Natural killer cell (primary cell): ENCODE data around the gene GABBR1. TPM values are rescaled to one million over a fixed set of nuclear protein-coding genes. Genes with fewer than 3 reads are reported as not detected.

ENCODE experiments used
- ATAC-seq, 3 donors: fragments of 150-1000 bp in 2 of 3; fragments of 200-7000 bp in 1 of 3; cut with Tn5 transposase; 1 replicate in 1 of 3; 2 replicates in 2 of 3; pipeline ENCODE4 v1.10.0; 2021; ENCODE audit warnings: mild to moderate bottlenecking in 2 of 3, moderate library complexity in 2 of 3
- DNase-seq, 2 donors: peaks; one replicate each; pipeline versions ENCODE4 v3.0.0 to v3.0.0-alpha.2; 2013 to 2021; ENCODE audit warnings: mixed read lengths in 1 of 2
- H3K27ac ChIP-seq: one replicate; pipeline ENCODE4 v1.5.1; 2013; ENCODE audit warnings: mild to moderate bottlenecking, low read length
- H3K27me3 ChIP-seq: one replicate; pipeline ENCODE4 v1.6.1; 2013; ENCODE audit warnings: low read length; ENCODE audit not compliant: control insufficient read depth, insufficient read depth
- H3K36me3 ChIP-seq: one replicate; pipeline ENCODE4 v1.6.1; 2013; ENCODE audit warnings: low read length; ENCODE audit not compliant: control insufficient read depth, insufficient read depth
- H3K4me1 ChIP-seq: one replicate; pipeline ENCODE4 v1.6.1; 2013; ENCODE audit warnings: low read length; ENCODE audit not compliant: control insufficient read depth, insufficient read depth
- H3K4me3 ChIP-seq: one replicate; pipeline ENCODE4 v1.5.1; 2013; ENCODE audit warnings: low read length
- H3K9me3 ChIP-seq: one replicate; pipeline ENCODE4 v1.6.1; 2013; ENCODE audit warnings: low read length; ENCODE audit not compliant: control insufficient read depth, insufficient read depth
- H3K27ac Mint-ChIP-seq, 2 donors: one replicate each; pipeline ENCODE4 v1.8.0; 2022; ENCODE audit warnings: mild to moderate bottlenecking in 2 of 2, mixed read lengths in 2 of 2, moderate library complexity in 1 of 2
- H3K27me3 Mint-ChIP-seq, 2 donors: one replicate each; pipeline ENCODE4 v1.8.0; 2022; ENCODE audit warnings: low read depth in 2 of 2, mixed read lengths in 2 of 2
- H3K36me3 Mint-ChIP-seq: one replicate; pipeline ENCODE4 v1.8.0; 2022; ENCODE audit warnings: mixed read lengths
- H3K4me1 Mint-ChIP-seq, 2 donors: one replicate each; pipeline ENCODE4 v1.8.0; 2022; ENCODE audit warnings: mixed read lengths in 2 of 2
- H3K4me3 Mint-ChIP-seq: one replicate; pipeline ENCODE4 v1.8.0; 2022; ENCODE audit warnings: mild to moderate bottlenecking, moderate library complexity, mixed read lengths
- H3K9me3 Mint-ChIP-seq, 2 donors: one replicate each; pipeline ENCODE4 v1.8.0; 2022; ENCODE audit warnings: mixed read lengths in 2 of 2
- WGBS: methylation state at CpG from one replicate; pipeline ENCODE4 v1.1.7; 2013; ENCODE audit warnings: missing lambda C conversion rate; ENCODE audit not compliant: insufficient coverage; 5-methylcytosine and 5-hydroxymethylcytosine counted together
- intact Hi-C: fragments of 100-400 bp; cut with micrococcal nuclease; formaldehyde crosslinking; loops from one replicate; pipeline ENCODE4 v1.14.2; 2022
- total RNA-seq, 4 donors: library from RNA; stranded (reverse); fragments of 120-200 nt in 1 of 4; gene quantifications; one replicate each; pipeline versions ENCODE4 v1.2.3 to v1.2.4, GENCODE V29; 2013 to 2022
- TF ChIP-seq, protein P1 (sequence below): fragments of 200-600 bp; IDR thresholded peaks from one replicate; pipeline ENCODE4 v1.8.0; 2022; ENCODE audit warnings: antibody characterized with exemption

GABBR1 gene
- total RNA-seq, 3 donors from 2014 or later (not counting 1 experiment from before 2014, with no cell fraction given) = 7.6 to 12.8 (median 10.9) TPM

DNA sequence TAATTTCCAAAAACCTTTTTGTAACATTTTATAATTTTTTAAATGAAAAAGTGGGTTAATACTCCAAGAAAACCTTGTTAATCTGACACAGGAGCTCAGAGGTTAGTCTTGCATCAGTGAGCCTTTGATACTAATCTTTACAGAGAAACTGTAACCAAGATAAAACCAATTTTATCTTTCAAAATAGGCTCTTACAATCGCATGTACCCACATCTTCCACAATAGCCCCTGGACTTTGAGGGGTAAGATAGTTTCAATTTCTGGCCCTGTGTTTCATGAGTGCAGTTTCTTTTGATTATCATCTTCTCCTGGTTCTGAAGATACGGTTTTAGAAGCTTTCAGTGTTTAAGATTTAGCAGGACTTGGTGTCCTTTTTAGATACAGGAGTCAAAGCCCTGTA lies 110.8 kb downstream of the GABBR1 start:
- Histone ChIP-seq H3K27ac (no peak overlapping the region), H3K4me1 (no peaks in the 10 kb centered on the region), H3K9me3 (no peaks in the 10 kb centered on the region), H3K4me3 (no peak overlapping the region), H3K36me3 (no peaks in the 10 kb centered on the region), H3K27me3 (no peaks in the 10 kb centered on the region)
- Mint-ChIP-seq H3K27me3 (peaks cover 0 to 13% of the 10 kb centered on the region in 2 donors), H3K4me1 (no peaks in the 10 kb centered on the region), H3K36me3 (no peaks in the 10 kb centered on the region), H3K9me3 (no peaks in the 10 kb centered on the region), H3K4me3 (no peak overlapping the region), H3K27ac (no peak overlapping the region)
- no peak for DNase-seq
- WGBS = 50% methylated on average over 1 of the region's 2 CpGs
- intact Hi-C loops = no loop called here
- TF ChIP-seq, protein P1, sequence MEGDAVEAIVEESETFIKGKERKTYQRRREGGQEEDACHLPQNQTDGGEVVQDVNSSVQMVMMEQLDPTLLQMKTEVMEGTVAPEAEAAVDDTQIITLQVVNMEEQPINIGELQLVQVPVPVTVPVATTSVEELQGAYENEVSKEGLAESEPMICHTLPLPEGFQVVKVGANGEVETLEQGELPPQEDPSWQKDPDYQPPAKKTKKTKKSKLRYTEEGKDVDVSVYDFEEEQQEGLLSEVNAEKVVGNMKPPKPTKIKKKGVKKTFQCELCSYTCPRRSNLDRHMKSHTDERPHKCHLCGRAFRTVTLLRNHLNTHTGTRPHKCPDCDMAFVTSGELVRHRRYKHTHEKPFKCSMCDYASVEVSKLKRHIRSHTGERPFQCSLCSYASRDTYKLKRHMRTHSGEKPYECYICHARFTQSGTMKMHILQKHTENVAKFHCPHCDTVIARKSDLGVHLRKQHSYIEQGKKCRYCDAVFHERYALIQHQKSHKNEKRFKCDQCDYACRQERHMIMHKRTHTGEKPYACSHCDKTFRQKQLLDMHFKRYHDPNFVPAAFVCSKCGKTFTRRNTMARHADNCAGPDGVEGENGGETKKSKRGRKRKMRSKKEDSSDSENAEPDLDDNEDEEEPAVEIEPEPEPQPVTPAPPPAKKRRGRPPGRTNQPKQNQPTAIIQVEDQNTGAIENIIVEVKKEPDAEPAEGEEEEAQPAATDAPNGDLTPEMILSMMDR = no peak
- peak in 1 of 3 donors; percentile 52 for ATAC-seq

DNA sequence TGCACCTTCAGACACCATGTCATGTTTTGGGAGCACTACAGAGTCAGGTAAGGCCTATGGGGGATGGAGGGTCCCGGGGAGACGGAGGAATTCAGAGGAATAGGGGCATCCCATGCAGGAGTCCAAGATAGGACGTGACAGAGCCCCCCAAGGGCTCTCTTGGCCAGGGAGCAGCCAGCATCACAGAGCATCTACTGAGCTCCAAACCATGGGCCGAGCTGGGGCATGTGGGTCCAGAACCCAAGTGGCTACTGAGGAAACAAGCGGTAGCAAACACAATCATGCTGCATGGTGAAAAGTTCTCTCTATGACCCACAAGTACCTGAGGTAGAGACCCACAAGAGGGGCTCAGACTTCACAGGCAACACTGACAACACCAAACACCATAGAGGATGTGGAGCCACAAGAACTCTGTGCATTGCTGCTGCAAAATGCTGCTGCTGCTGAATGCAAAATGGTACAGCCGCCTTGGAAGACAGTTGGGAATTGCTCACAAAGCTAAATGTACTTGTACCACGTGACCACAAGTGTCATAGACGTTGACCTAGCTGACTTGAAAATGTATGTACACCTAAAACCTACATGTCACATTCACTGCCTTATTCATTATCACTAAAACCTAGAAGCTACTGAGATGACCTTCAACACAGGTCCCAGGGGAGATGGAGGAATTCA lies 111.8 kb downstream of the GABBR1 start:
- ATAC-seq (no peak), DNase-seq (no peak)
- H3K9me3 Mint-ChIP-seq = no peaks in the 10 kb centered on the region
- Histone ChIP-seq H3K4me3 (no peak overlapping the region), H3K9me3 (no peaks in the 10 kb centered on the region), H3K27ac (no peak overlapping the region), H3K36me3 (no peaks in the 10 kb centered on the region), H3K4me1 (no peaks in the 10 kb centered on the region), H3K27me3 (no peaks in the 10 kb centered on the region)
- intact Hi-C loops = no loop called here
- no peaks in the 10 kb centered on the region for H3K36me3 Mint-ChIP-seq
- H3K4me3 Mint-ChIP-seq = no peak overlapping the region
- TF ChIP-seq, protein P1 = no peak
- peaks cover 0 to 13% of the 10 kb centered on the region in 2 donors for H3K27me3 Mint-ChIP-seq
- H3K27ac Mint-ChIP-seq = no peak overlapping the region
- WGBS = 60% methylated on average over 8 of the region's 8 CpGs
- H3K4me1 Mint-ChIP-seq = peaks cover 5 to 10% of the 10 kb centered on the region in 2 donors

DNA sequence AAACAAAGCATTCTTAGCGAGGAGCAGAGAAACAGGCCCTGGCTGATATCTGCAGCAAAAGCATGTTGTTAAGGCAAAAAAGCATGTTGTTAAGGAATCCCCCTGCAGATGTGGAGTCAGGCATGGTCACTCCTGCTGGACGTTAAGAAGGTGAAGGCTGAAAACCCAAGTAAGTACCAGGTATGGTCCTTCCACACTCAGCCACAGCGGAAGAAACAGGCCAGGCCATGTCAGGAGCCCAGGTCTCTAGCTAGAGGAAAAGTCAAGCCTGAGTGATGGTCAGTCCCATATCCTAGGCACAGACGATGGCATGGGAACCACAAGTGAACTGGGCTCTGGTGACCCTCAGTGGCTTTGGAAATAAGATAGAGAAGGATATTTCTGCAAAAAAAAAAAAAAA lies 112.8 kb downstream of the GABBR1 start:
- Histone ChIP-seq H3K9me3 (no peaks in the 10 kb centered on the region), H3K36me3 (no peaks in the 10 kb centered on the region), H3K4me1 (no peaks in the 10 kb centered on the region), H3K4me3 (no peak overlapping the region), H3K27ac (no peak overlapping the region), H3K27me3 (no peaks in the 10 kb centered on the region)
- no peak overlapping the region for H3K27ac Mint-ChIP-seq
- H3K9me3 Mint-ChIP-seq = no peaks in the 10 kb centered on the region
- 86% methylated on average over 4 of the region's 4 CpGs for WGBS
- H3K4me3 Mint-ChIP-seq = no peak overlapping the region
- DNase-seq = no peak
- TF ChIP-seq, protein P1 = no peak
- H3K36me3 Mint-ChIP-seq = no peaks in the 10 kb centered on the region
- intact Hi-C loops = no loop called here
- no peak for ATAC-seq
- peaks cover 0 to 8% of the 10 kb centered on the region in 2 donors for H3K27me3 Mint-ChIP-seq
- H3K4me1 Mint-ChIP-seq = peaks cover 10 to 14% of the 10 kb centered on the region in 2 donors
